GM19043 (cell line): ENCODE measurements around the gene MYO1C.
"Not testable (repeated sequence)": the region's sequence is repeated elsewhere in the genome, so short reads cannot be mapped to it uniquely, and the experiment has no call there.

ENCODE experiments used
- ATAC-seq: cut with Tn5 transposase; IDR thresholded peaks from one replicate; pipeline ENCODE4 v1.9.1; 2021; ENCODE audit warnings: low read depth; ENCODE audit not compliant: unreplicated experiment

MYO1C gene

GRCh38 chr17:1511290-1511689 lies 18.8 kb upstream of the MYO1C start:
- ATAC-seq, result no peak

- no peak for ATAC-seq
These were observed 16.9 kb upstream of the MYO1C start for GRCh38 chr17:1509290-1509881.

- not testable (repeated sequence) for ATAC-seq
These were observed 16.2 kb upstream of the MYO1C start for GRCh38 chr17:1508709-1509108.

GRCh38 chr17:1506649-1507267 lies 14.3 kb upstream of the MYO1C start:
- ATAC-seq, result no peak

- ATAC-seq, result no peak
These were observed 13.1 kb upstream of the MYO1C start for GRCh38 chr17:1505586-1505985.

- no peak for ATAC-seq
These were observed 12.4 kb upstream of the MYO1C start for GRCh38 chr17:1504866-1505265.

GRCh38 chr17:1503699-1504098 lies 11.2 kb upstream of the MYO1C start:
- ATAC-seq, result no peak

GRCh38 chr17:1498869-1499268 lies 6.4 kb upstream of the MYO1C start:
- ATAC-seq, result no peak

- ATAC-seq, result no peak
These were observed 5.7 kb upstream of the MYO1C start for GRCh38 chr17:1498233-1498632.

GRCh38 chr17:1497831-1498230 lies 5.3 kb upstream of the MYO1C start:
- no peak for ATAC-seq

- ATAC-seq, result no peak
These were observed 4.4 kb upstream of the MYO1C start for GRCh38 chr17:1496869-1497268.

GRCh38 chr17:1495265-1495989 lies 2.9 kb upstream of the MYO1C start:
- ATAC-seq, result no peak

- no peak for ATAC-seq
These were observed 2.3 kb upstream of the MYO1C start for GRCh38 chr17:1494736-1495253.

- no peak for ATAC-seq
These were observed 1.7 kb upstream of the MYO1C start for GRCh38 chr17:1494203-1494602.

GRCh38 chr17:1493291-1493980 lies 950 bp upstream of the MYO1C start:
- no peak for ATAC-seq

- no peak for ATAC-seq
These were observed 840 bp downstream of the MYO1C start for GRCh38 chr17:1491443-1492248.

- peak; percentile 45 for ATAC-seq
These were observed 1.6 kb downstream of the MYO1C start for GRCh38 chr17:1490643-1491442.

- no peak for ATAC-seq
These were observed 3.6 kb downstream of the MYO1C start for GRCh38 chr17:1488826-1489270.
